Measurements from ENCODE around the gene PSMD8.

DNA sequence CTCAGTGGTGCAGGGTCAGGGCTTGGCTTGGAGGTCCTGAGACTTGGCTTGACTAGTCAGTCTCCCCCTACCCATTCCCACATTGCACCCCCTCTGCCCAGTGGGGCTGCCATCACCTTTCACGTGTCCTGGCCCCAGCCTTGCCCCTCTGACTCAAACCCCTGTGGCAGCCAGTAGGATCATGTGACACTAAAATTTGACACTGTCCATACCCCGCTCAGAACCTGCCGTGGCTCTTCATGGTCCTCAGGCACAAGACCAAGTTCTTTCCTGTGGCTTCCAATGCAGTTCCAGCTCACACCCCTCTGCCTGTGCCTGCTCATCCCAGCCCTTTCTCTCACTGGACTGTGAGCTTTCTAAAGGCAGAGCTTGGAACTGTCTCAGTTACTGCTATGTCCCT is 2.2 kb downstream of the PSMD8 start:
- TF ChIP-seq POLR2A (IDR thresholded peaks at IDR 0.05; ENCODE audit: low read depth, low read length) = no peak
- TF ChIP-seq POLR2AphosphoS5 (IDR thresholded peaks at IDR 0.05; ENCODE audit: low read depth, low read length) = no peak

All from GM12892 (cell line).